D721Med (cell line): ENCODE results near the gene LDB2.

ENCODE experiments used
- DNase-seq: peaks from one replicate; pipeline ENCODE4 v3.0.0; 2011; ENCODE audit warnings: low spot score; ENCODE audit not compliant: insufficient read length
- FAIRE-seq: peaks from 2 replicates; lab custom pipeline; 2011; peaks lifted over from hg19 to GRCh38; lab: Jason Lieb, UNC
- TF ChIP-seq, protein P1 (sequence below): IDR thresholded peaks from 2 replicates; pipeline ENCODE4 v1.5.1; 2012; ENCODE audit warnings: mild to moderate bottlenecking, control low read depth; ENCODE audit not compliant: insufficient read depth; ENCODE audit errors: missing control alignments

LDB2 gene

DNA sequence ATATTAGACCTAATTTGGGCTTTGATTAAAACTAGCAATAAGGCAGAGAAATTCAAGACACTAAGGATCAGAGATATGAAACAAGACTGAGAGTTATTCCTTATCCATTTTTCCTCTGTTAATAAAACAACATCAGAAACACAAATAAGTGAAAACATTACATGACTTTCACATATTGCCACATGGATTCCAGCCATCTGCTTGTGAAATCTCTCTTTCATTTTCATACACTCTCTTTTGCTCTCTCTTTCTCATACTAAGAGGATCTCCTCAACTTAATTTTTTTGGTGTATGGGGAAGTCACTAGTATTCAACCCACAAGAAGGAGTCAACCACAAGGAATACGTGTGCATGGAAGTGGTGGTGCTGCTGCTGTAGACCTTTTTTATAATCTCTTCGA, 183.0 kb downstream of the LDB2 start:
- DNase-seq (no peak), FAIRE-seq (no peak)
- TF ChIP-seq, protein P1, sequence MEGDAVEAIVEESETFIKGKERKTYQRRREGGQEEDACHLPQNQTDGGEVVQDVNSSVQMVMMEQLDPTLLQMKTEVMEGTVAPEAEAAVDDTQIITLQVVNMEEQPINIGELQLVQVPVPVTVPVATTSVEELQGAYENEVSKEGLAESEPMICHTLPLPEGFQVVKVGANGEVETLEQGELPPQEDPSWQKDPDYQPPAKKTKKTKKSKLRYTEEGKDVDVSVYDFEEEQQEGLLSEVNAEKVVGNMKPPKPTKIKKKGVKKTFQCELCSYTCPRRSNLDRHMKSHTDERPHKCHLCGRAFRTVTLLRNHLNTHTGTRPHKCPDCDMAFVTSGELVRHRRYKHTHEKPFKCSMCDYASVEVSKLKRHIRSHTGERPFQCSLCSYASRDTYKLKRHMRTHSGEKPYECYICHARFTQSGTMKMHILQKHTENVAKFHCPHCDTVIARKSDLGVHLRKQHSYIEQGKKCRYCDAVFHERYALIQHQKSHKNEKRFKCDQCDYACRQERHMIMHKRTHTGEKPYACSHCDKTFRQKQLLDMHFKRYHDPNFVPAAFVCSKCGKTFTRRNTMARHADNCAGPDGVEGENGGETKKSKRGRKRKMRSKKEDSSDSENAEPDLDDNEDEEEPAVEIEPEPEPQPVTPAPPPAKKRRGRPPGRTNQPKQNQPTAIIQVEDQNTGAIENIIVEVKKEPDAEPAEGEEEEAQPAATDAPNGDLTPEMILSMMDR, result no peak

DNA sequence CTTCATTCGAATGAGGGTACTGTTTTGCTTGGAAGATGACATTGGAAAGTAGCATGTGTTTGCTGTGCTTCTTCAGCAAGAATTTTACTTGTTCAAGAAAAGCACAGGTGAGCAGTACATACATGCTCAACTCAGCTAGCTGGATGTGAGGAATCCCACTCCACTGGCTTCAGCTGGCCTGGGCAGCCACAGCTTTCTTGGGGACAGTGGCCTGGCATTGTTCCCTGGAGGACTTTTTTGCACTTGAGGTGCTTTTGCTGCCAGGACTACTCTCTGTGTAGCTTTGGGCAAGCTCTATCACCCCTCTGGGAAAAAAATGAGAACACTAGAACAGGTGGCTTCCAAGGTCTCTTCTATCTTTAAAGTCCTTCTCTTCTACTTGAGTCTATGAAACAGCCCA, 184.3 kb downstream of the LDB2 start:
- FAIRE-seq, result no peak
- TF ChIP-seq, protein P1, result no peak
- no peak for DNase-seq

- TF ChIP-seq, protein P1, result no peak
- FAIRE-seq, result no peak
- no peak for DNase-seq
Measured at GRCh38 chr4:16713696-16714095, 184.7 kb downstream of the LDB2 start.

DNA sequence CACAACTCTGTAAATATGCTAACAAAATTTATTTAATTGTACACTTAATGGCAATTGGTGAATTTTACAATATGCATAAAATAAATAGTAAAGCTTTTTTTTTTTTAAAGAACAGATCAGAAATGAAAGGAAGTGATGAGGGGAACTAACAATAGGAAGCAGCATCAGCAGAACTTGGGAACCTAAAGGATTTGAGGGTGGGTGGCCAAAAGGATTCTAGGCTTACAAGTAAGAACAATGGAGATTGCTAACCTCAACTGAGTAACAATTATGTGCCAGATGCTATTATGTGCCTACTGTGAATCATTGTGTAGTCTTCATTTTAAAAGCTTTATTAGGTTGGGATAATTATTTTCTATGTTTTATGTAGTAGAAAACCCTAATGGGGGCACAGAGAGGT, 185.2 kb downstream of the LDB2 start:
- DNase-seq (no peak), FAIRE-seq (no peak)
- TF ChIP-seq, protein P1, result no peak

- no peak for FAIRE-seq
- TF ChIP-seq, protein P1, result no peak
- DNase-seq, result no peak
Measured at GRCh38 chr4:16710198-16710597, 188.2 kb downstream of the LDB2 start.

DNA sequence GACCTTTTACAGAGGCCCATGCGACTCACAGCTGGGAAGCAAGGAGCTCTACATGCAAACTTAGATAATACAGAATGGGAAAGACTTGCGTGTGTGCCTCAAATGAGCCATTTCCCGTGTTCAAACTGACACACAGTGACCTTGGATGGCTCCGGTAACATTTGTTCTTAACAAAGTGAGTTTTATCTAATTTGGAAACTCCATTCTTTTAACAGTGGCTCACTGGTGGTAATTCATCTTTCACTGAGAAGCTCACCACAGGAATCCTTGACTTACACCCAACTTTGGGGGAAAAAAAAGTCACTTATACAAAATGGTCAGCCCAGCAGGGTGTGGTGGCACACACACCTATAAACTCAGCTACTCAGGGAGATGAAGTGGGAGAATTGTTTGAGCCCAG, 190.6 kb downstream of the LDB2 start:
- no peak for DNase-seq
- FAIRE-seq, result no peak
- TF ChIP-seq, protein P1, result no peak

DNA sequence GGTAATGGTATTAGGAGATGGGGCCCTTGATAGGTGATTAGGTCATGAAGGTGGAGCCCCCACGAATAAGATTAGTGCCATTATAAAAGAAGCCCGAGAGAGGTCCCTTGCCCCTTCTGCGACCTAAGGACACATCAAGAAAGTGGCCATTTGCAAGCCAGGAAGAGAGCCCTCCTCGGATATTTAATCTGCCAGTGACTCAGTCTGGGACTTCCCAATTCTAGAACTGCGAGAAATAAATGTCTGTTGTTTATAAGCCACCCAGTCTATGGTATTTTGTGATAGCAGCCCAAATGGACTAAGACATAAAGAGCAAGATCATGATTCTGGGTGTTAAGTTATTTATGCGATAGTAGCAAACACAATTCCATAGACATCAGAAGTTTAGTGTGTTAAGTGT, 192.2 kb downstream of the LDB2 start:
- TF ChIP-seq, protein P1, result no peak
- FAIRE-seq (no peak), DNase-seq (no peak)
